ENCODE measurements around the gene RHOB. TPM values are rescaled to one million over a fixed set of nuclear protein-coding genes. Genes with fewer than 3 reads are reported as not detected.

The RHOB gene
- total RNA-seq, 1 experiment from 2014 or later: 28.1 TPM

DNA sequence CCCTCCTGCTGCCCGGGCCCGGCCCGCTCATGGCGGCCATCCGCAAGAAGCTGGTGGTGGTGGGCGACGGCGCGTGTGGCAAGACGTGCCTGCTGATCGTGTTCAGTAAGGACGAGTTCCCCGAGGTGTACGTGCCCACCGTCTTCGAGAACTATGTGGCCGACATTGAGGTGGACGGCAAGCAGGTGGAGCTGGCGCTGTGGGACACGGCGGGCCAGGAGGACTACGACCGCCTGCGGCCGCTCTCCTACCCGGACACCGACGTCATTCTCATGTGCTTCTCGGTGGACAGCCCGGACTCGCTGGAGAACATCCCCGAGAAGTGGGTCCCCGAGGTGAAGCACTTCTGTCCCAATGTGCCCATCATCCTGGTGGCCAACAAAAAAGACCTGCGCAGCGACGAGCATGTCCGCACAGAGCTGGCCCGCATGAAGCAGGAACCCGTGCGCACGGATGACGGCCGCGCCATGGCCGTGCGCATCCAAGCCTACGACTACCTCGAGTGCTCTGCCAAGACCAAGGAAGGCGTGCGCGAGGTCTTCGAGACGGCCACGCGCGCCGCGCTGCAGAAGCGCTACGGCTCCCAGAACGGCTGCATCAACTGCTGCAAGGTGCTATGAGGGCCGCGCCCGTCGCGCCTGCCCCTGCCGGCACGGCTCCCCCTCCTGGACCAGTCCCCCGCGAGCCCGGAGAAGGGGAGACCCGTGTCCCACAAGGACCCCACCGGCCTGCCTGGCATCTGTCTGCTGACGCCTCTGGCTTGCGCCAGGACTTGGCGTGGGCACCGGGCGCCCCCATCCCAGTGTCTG, 767 bp downstream of the RHOB start:
- no peak for TF ChIP-seq CTCF (IDR thresholded peaks at IDR 0.05; ENCODE audit: unreplicated experiment)
- intact Hi-C loops (cut with micrococcal nuclease): loop anchor here (10.0 kb wide), 1 partner anchor 517 kb away; no protein-coding TSS in a partner anchor
- ChIA-PET POLR2A (interaction anchor here (0.5 to 2.6 kb wide), 15 partner anchors 9 to 203 kb away, joined by 3 to 11 read pairs (median 5); partner anchors contain the start of gene HS1BP3), CTCF (interaction anchor here (0.8 to 7.6 kb wide), 16 partner anchors 9 to 204 kb away, joined by 3 to 78 read pairs (median 4); no protein-coding TSS in a partner anchor)
- no peaks in the 10 kb centered on the region for H3K4me1 Mint-ChIP-seq (ENCODE audit: insufficient read depth, unreplicated experiment)
- H3K9me3 Mint-ChIP-seq (ENCODE audit: unreplicated experiment): no peaks in the 10 kb centered on the region
- H3K36me3 Mint-ChIP-seq (ENCODE audit: insufficient read depth, unreplicated experiment): peaks cover 11% of the 10 kb centered on the region
- H3K27me3 Mint-ChIP-seq (ENCODE audit: insufficient read depth, unreplicated experiment): no peaks in the 10 kb centered on the region
- peak overlapping the region; percentile 71 for H3K4me3 Mint-ChIP-seq (ENCODE audit: unreplicated experiment)
- no peak for DNase-seq (ENCODE audit: unreplicated experiment)
- H3K27ac Mint-ChIP-seq (ENCODE audit: low read depth, unreplicated experiment): no peak overlapping the region
- no TSS peak for BruUV-seq (replicated peaks)

- H3K4me1 Mint-ChIP-seq (ENCODE audit: insufficient read depth, unreplicated experiment): no peaks in the 10 kb centered on the region
- H3K27me3 Mint-ChIP-seq (ENCODE audit: insufficient read depth, unreplicated experiment): no peaks in the 10 kb centered on the region
- peak overlapping the region; percentile 71 for H3K4me3 Mint-ChIP-seq (ENCODE audit: unreplicated experiment)
- intact Hi-C loops (cut with micrococcal nuclease): loop anchor here (10.0 kb wide), 1 partner anchor 516 kb away; no protein-coding TSS in a partner anchor
- no peaks in the 10 kb centered on the region for H3K9me3 Mint-ChIP-seq (ENCODE audit: unreplicated experiment)
- TF ChIP-seq CTCF (IDR thresholded peaks at IDR 0.05; ENCODE audit: unreplicated experiment): no peak
- no peak for DNase-seq (ENCODE audit: unreplicated experiment)
- POLR2A ChIA-PET: interaction anchor here (2.0 kb wide), 1 partner anchor 156 kb away, joined by 7 read pairs; no protein-coding TSS in a partner anchor
- H3K27ac Mint-ChIP-seq (ENCODE audit: low read depth, unreplicated experiment): no peak overlapping the region
- CTCF ChIA-PET: interaction anchor here (0.7 to 7.6 kb wide), 7 partner anchors 45 to 1049 kb away, joined by 3 to 78 read pairs (median 3); no protein-coding TSS in a partner anchor
- peaks cover 11% of the 10 kb centered on the region for H3K36me3 Mint-ChIP-seq (ENCODE audit: insufficient read depth, unreplicated experiment)
- BruUV-seq (replicated peaks): TSS peak; percentile 62
Observed at GRCh38 chr2:20448246-20448976, 1.5 kb downstream of the RHOB start.

GRCh38 chr2:20448977-20449306, 2.1 kb downstream of the RHOB start:
- no peaks in the 10 kb centered on the region for H3K27me3 Mint-ChIP-seq (ENCODE audit: insufficient read depth, unreplicated experiment)
- no peak overlapping the region for H3K27ac Mint-ChIP-seq (ENCODE audit: low read depth, unreplicated experiment)
- ChIA-PET CTCF (interaction anchor here (0.7 to 7.6 kb wide), 4 partner anchors 112 to 1049 kb away, joined by 3 to 78 read pairs (median 17); no protein-coding TSS in a partner anchor), POLR2A (no interaction called here)
- no TSS peak for BruUV-seq (replicated peaks)
- no peak for TF ChIP-seq CTCF (IDR thresholded peaks at IDR 0.05; ENCODE audit: unreplicated experiment)
- intact Hi-C loops (cut with micrococcal nuclease): loop anchor here (10.0 kb wide), 1 partner anchor 516 kb away; no protein-coding TSS in a partner anchor
- no peaks in the 10 kb centered on the region for H3K4me1 Mint-ChIP-seq (ENCODE audit: insufficient read depth, unreplicated experiment)
- H3K36me3 Mint-ChIP-seq (ENCODE audit: insufficient read depth, unreplicated experiment): peaks cover 11% of the 10 kb centered on the region
- no peak for DNase-seq (ENCODE audit: unreplicated experiment)
- H3K4me3 Mint-ChIP-seq (ENCODE audit: unreplicated experiment): peak overlapping the region; percentile 19
- H3K9me3 Mint-ChIP-seq (ENCODE audit: unreplicated experiment): no peaks in the 10 kb centered on the region

Measured in MCF 10A (cell line).